Activated T-cell treated with anti-CD3 and anti-CD28 coated beads for 1 hour (primary cell): ENCODE data around the gene CHRDL2.
"Not testable (repeated sequence)": the region's sequence is repeated elsewhere in the genome, so short reads cannot be mapped to it uniquely, and the experiment has no call there.

Source experiments
- DNase-seq: peaks from one replicate; pipeline ENCODE4 v3.0.0-alpha.2; 2020; ENCODE audit warnings: low read depth

Gene CHRDL2, protein sequence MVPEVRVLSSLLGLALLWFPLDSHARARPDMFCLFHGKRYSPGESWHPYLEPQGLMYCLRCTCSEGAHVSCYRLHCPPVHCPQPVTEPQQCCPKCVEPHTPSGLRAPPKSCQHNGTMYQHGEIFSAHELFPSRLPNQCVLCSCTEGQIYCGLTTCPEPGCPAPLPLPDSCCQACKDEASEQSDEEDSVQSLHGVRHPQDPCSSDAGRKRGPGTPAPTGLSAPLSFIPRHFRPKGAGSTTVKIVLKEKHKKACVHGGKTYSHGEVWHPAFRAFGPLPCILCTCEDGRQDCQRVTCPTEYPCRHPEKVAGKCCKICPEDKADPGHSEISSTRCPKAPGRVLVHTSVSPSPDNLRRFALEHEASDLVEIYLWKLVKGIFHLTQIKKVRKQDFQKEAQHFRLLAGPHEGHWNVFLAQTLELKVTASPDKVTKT

GRCh38 chr11:74731301-74732094 lies at the start of gene CHRDL2:
CHRDL2 (minus strand) TSS chr11:74731426; CDS start chr11:74730888, 538 bp downstream.
- DNase-seq: no peak

GRCh38 chr11:74780248-74781005 lies 49.2 kb upstream of the CHRDL2 start:
- no peak for DNase-seq

DNA sequence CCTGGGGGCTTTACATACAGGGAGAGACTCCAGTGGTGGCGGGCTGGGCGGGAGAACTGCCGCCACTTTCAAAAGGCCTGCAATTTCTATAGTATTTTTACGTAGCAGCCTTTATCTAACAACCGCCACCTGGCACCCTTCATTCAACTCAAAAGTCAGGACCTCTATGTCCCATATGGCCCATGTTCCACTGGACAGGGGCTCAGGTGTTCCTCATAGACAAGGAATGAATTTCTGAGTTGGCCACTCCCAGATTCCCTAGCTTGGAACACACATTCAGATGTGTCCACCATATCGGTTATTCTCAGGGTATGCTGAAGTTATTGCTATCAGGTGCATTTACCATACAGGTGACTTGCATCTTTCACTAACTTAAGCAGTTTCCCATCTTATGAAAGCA lies 47.4 kb upstream of the CHRDL2 start:
- no peak for DNase-seq

GRCh38 chr11:74777877-74778276 lies 46.7 kb upstream of the CHRDL2 start:
- DNase-seq: no peak

- DNase-seq: no peak
Measured at GRCh38 chr11:74777038-74777437, 45.8 kb upstream of the CHRDL2 start.

- no peak for DNase-seq
Measured at GRCh38 chr11:74776546-74776945, 45.3 kb upstream of the CHRDL2 start.

- no peak for DNase-seq
Measured at GRCh38 chr11:74775762-74776161, 44.5 kb upstream of the CHRDL2 start.

DNA sequence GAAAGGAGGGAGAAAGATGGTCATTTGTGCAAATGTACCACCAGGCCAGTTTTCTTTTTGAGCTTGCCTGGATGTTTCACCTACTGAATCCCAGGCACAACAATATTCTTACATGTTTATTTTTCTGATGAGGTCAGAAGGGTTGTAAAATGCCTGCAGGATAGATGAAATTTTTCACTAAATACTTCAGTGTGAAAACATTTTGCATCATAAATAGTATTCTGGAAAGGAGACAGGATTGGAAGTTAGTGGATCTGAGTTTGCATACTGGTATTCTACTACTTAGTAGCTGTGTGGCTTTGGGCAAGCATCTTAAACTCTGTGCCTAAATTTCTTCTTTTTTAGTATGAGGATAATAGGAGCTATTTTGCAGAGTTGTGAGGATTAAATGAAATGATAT lies 42.2 kb upstream of the CHRDL2 start:
- no peak for DNase-seq

DNA sequence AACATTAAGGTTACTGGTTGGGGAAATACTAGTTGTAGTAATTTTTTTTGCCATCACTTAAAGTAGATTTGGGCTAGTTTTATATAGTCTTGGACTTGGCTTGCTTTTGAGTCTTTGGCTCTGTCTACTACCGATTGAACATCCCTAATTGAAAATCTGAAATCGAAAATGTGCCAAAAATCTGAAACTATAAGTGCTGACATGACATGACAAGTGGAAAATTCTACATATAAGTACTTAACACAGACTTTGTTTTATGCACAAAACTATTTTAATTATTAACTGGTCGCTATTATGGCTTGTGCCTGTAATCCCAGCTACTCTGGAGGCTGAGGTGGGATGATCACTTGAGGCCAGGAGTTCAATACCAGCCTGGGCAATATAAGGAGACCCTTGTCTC lies 39.9 kb upstream of the CHRDL2 start:
- no peak for DNase-seq

DNA sequence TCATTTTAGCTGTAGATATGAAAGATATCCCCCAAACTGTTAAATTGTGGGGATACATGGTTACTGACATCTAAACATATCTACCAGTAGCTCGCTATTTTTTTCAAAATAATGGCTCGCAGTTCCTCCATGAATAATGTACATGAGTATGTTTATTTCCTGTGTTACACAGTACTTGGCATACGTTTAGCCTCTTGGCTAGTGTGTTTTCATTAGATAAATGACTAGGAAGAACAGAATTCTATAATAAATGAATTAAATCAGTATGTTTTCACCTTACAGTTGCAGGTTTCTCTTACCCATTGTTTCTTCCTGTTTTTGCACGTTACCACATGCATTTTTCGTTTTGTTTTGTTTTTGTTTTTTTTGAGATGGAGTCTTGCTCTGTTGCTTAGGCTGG lies 39.2 kb upstream of the CHRDL2 start:
- no peak for DNase-seq

- no peak for DNase-seq
Measured at GRCh38 chr11:74769055-74769707, 38.0 kb upstream of the CHRDL2 start.

DNA sequence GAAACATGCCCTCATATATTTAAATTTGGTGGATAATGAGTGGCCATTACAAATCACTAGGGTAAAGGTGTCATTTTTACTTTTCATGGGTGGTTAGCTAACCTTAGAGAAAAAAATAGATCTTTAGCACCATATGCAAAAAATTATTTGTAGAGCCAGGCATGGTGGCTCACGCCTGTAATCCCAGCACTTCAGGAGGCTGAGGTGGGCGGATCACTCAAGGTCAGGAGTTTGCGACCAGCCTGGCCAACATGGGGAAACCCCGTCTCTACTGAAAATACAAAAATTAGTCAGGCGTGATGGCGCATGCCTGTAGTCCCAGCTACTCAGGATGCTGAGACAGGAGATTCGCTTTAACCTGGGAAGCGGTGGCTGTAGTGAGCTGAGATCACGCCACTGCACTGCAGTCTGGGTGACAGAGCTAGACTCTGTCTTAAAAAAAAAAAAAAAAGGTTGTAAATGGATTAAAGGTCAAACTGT lies 37.0 kb upstream of the CHRDL2 start:
- DNase-seq: not testable (repeated sequence)

GRCh38 chr11:74766905-74767304 lies 35.7 kb upstream of the CHRDL2 start:
- no peak for DNase-seq

GRCh38 chr11:74756571-74756970 lies 25.3 kb upstream of the CHRDL2 start:
- DNase-seq: no peak

GRCh38 chr11:74755395-74755995 lies 24.3 kb upstream of the CHRDL2 start:
- DNase-seq: no peak

- no peak for DNase-seq
Measured at GRCh38 chr11:74754507-74755252, 23.5 kb upstream of the CHRDL2 start.

DNA sequence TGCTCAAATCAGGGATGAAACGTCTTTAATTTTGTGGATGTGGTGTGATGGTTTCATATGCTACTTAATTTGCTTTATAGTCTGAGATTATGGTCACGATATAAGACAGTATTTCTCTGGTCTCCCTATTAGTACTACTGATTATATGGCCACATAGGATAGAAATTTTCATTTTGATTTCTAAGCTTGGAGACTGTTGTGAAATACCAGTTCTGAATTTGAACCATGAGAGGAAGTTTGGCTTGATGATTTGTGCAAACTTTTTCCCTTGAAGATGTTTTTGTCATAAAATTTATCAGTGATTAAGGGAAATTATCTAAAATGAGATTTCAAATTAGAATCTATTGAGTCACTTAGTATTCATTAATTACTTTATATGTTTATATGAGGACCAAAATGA lies 20.1 kb upstream of the CHRDL2 start:
- DNase-seq: no peak

DNA sequence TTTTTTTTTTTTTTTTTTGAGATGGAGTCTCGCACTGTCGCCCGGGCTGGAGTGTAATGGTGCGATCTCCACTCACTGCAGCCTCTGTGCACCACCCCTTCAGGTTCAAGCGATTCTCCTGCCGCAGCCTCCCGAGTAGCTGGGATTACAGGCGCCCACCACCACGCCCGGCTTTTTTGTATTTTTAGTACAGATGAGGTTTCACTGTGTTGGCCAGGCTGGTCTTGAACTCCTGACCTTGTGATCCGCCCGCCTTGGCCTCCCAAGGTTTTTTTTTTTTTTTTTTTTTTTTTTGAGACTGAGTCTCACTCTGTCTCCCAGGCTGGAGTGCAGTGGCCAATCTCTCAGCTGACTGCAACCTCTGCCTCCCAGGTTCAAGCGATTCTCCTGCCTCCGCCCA lies 19.4 kb upstream of the CHRDL2 start:
- DNase-seq: not testable (repeated sequence)

- DNase-seq: no peak
Measured at GRCh38 chr11:74749965-74750296, 18.7 kb upstream of the CHRDL2 start.

DNA sequence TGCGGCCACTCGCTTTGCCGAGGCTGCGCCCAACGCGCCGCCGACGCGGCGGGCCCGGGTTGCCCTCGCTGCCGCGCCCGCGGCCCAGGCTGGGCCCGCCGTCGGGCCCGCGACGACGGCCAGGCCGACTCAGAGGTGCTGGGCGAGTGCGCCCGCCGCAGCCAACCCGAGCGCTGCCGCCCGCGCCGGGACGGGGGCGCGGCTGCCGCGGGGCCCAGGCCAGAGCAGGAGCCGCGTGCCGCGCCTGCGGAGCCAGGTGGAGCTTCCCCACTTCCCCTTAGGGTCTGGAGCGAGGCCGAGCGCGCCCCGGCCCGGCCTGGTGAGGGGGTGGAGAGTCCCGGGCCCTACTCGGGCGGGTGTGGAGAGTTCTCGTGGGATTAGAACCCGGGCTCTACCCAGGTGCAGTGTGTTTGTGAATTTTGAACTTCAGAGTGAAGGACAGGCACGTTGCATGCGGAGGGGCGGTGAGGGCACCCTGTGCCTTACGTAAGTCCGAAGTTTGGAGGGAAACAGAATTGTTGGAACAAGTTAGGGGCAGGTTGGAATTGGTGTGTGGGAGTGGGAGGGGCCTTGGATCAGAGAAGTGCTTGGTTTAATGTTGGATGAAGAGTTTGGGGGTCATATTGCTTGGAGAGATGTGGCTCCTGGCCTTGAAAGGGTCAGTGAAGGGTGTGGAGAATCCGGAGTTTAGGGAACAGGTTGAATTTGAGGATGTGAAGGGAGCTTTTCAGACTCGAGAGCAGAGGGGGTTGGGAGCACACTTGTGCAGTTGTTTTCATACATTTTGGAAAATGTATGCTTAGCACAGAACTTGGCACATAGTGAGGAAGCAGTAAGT lies 18.1 kb upstream of the CHRDL2 start:
- DNase-seq: peak; percentile 29
